HG03280 (cell line): ENCODE measurements around the gene EIF2AK2.
A peak's percentile ranks its signal among the peaks of the same experiment; 100 is the strongest.

ENCODE experiments used
- ATAC-seq: cut with Tn5 transposase; IDR thresholded peaks from one replicate; pipeline ENCODE4 v1.9.1; 2021; ENCODE audit warnings: mild to moderate bottlenecking, moderate library complexity; ENCODE audit not compliant: unreplicated experiment

The EIF2AK2 gene

DNA sequence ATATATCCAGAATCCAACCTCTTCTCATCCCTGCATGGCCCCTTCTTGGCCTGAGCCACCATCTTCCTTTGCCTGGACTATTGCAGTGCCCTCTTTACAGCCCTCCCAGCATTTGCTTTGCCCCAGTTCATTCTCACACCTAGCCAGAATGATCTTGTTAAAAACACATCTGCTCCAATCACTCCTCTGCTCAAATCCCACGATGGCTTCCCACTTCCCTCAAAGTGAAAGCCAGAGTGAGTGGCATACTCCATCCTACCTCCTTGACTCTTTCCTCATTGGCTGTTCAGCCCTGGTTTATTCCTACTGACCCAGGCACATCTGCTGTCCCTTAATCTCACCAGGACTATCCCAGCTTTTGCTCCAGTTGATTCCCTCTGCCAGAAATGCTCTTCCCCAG, 17.0 kb upstream of the EIF2AK2 start:
- no peak for ATAC-seq

DNA sequence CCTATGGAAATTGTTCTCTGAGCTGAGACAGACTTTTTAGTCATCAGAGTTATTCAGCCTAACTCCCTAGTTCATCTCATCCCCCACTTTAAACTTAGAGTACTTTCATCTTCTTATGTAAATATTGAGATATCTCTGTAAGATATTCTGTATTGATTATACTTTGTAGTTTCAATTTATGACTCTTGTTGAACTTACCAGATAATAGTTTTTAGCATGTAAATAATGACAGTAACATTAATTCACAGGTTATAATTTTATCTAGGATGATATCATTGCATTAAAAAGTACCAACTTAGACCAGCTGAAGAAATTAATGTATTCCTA, 14.8 kb upstream of the EIF2AK2 start:
- ATAC-seq, result no peak

DNA sequence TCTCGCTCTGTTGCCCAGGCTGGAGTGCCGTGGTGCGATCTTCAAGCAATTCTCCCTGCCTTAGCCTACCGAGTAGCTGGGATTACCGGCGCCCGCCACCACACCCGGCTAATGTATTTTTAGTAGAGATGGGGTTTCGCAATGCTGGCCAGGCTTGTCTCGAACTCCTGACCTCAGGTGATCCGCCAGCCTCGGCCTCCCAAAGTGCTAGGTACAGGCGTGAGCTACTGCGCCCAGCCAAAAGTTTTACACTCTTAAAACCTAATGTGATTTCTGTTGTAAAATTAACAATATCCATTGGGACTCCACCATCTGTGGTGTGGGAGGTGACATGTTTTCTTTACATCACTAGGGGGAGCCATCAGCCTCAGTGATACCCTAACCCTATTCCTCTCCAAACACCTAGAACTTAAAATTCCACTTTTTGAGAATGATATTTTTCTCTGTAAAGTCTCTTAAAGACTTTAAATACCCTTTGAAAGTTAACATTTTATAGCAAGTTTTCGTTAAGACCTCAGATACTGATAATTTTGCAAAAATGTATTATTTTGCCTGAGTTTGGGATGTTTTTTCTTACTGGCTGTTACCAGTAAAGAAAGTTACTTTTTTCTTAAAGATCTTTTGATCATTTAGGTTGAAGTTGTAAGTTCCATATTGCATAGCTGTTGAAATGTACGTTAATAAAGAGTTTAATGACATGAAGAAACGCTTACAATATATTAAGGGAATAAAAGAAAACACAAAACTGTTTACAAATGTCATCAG, 11.6 kb upstream of the EIF2AK2 start:
- peak; percentile 78 for ATAC-seq

DNA sequence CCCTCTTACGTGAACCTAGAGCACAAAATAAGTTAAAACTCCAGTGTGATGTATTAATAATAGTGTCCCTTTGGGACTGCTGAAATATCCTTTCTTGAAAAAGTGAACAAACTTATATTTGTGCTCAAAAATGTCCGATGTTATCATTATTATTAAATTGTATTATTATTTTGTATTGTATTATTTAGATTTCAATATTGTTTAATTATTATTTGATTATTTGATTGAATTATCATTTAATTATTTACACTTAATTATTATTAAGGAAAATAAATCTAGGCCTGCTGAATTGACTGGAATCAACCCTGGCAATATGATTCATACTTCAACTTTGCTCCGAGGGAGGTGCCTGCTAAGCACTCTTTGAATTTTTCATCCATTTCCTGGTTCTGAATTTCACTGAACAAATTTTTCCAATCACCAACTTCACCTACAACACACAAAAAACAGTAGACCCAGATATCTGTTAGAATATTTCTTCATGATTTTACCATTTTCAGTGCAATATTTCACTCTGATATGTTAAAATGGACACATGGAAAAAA, 10.9 kb upstream of the EIF2AK2 start:
- no peak for ATAC-seq

DNA sequence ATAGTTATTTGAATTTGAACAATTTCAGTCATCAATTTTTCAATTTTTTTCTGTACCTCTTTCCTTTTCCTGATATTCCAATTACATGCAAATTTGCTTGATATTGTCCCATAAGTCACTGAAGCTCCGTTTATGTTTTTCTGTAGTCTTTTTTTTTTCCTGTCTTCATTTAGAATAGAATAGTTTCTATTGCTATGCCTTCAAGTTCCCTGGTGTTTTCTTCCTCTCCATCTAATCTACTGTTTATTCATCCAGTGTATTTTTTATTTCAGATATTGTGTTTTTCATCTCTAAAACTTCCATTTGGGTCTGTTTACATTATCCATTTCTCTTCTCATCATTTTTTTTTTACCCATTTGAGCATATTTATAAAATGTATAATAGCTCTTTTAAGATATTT, 8.0 kb upstream of the EIF2AK2 start:
- ATAC-seq, result no peak

DNA sequence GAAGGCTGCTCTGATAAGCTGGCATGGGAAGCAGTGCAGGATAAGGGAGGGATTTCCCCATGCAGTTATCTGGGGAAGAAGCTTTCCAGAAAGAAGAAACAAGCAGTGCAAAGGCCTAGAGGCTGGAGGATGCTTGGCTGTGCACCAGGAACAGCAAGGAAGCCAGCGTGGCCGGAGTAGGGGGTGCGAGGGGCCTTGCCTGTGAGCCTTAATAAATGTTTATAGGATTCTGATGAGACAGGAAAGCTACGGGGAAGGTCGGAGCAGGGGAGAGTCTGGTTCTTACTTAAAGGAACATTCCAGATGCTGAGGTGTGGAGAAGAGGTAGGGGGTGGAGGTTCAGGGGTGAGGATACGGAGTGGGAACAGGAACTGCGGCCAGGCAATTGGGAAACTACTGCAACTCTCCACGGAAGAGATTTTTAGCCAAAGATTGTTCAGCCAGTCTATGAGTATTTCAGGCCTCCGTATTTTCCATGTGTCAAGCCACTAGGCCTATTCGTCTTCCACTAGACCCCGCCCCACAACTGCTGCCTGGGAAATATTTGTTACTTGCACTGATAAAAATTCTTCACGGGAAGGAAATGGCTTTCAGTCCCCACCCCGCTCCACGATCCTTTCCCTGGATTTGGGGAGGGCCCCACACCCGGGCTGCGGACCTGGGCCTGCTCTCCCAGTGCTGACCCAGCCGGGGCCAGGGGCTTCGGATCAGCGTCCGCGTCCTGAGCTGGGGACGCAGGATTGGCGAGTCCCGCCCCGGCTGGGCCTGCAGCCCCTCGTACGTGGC, 516 bp downstream of the EIF2AK2 start:
- peak; percentile 6 for ATAC-seq

DNA sequence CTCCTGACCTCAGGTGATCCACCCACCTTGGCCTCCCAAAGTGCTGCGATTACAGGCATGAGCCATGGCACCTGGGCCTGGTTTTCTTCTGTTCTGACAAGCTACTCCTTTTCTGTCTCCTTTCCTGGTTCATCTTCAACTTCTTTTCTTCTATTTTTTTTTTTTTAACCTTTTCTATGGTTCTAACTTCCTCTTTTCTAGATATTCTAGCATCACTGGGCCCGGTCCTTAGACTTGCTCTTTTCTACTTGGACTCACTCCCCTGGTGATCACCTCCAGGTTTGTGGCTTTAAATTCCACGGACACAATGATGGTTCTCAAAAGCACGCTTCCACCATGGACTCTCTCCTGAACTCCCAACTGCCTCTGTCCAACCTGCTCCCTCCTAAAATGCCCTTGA, 2.0 kb downstream of the EIF2AK2 start:
- no peak for ATAC-seq

DNA sequence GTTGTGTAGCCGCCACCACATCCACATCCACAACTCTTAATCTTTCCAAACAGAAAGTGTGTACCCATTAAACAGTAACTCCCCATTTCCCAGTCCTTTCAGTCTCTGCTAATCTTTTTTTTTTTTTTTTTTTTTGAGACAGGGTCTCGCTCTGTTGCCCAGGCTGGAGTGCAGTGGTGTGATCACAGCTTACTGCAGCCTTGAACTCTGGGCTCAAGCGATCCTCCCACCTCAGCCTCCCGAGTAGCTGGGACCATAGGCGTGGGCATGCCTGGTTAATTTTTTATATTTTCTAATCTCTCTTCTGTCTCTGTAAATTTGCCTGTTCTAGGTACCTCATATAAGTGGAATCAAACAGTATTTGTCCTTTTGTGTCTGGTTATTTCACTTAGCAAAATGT, 3.6 kb downstream of the EIF2AK2 start:
- no peak for ATAC-seq

DNA sequence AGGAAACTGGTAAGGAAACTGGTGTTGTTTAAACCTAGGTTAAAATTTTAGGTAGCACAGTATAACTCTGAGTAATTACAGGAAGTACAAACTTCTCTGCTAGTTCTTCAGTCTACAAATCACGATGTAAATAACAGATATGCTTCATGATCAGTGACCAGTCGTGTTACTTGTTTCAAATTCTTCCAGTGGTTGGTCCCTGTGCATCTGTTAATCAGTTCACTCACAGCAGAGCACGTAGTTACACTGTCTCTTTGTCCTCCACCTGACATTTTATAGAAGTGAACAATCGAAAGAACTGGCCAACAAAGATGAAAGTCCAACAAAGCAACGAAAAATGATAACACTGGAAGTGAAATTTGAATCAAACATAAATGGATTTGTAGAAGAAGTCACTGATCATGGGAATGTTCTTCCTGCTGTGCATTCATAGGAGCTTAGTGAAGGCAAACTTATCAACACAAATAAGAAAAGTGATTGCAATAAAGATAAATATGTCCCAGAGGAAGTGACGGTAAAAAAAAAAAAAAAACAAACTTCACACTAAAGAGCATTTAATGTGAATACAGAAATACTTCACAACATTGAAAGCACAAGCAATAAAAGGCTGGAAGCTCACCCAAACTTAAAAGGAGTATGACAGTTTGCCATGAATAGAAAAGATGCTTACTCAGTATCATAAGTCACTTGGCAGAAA, 7.0 kb downstream of the EIF2AK2 start:
- ATAC-seq, result no peak

DNA sequence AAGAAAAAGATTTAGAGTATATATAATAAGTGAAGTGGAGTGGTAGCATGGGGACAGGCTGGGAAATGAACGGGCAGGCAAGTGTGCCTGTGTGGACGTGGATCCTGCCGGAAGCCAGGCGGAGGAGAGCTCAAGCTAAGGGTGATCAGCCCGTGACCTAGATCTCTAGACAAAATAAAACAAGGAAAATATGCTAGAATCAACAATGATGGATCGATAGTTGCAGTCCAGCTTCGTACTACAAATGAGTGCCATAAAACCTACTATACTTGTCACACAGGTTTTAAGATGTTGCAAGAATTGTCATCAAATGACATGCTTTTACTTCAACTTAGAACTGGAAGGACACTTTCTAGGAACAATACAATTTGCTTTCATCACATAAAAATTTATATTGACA, 8.5 kb downstream of the EIF2AK2 start:
- no peak for ATAC-seq

DNA sequence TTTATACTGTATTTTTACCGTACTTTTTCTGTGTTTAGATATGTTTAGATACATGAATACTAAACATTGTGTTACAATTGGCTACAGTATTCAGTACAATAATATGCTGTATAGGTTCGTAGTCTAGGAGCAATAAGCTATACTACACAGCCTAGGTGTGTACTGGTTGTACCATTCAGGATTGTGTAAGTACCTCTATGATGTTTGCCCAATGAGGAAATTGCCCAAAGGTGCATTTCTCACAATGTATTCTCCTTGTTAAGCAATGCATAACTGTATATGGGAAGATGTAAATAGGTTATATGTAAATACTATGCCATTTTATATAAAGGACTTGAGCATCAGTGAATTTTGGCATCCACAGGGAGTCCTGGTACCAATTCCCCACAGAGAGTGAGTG, 10.7 kb downstream of the EIF2AK2 start:
- ATAC-seq, result no peak

DNA sequence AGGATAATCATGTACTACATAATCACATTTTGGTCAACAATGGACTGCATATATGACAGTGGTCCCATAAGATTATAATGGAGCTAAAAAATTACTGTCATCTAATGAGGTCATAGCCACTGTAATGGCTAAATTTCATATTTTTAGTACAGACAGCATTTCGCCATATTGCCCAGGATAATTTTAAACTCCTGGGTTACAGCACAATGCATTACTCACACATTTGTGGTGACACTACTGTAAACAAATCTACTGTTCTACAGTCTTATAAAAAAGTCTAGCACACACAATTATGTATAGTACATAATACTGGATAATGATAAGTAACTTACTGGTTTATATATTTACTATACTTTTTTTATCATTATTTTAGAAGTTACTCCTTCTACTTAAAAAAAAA, 12.8 kb downstream of the EIF2AK2 start:
- ATAC-seq, result no peak

DNA sequence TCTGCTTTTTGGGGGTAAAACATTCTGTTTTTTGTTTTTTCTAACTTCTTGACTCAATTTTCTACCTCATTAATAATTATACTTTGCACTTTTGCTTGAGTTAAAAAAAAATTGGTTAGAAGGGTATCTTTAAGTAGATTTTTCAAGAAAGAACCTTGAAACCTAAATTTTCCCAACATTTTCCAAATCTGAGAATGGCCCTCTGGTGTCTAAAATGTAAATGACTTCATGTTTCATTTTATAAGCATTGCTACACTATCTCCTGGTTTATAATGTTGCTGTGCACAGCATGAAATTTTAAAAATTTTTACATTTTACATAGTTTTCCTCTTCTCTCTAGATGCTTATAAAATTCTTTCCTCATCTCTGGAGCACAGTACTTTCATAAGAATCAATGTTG, 14.2 kb downstream of the EIF2AK2 start:
- no peak for ATAC-seq

DNA sequence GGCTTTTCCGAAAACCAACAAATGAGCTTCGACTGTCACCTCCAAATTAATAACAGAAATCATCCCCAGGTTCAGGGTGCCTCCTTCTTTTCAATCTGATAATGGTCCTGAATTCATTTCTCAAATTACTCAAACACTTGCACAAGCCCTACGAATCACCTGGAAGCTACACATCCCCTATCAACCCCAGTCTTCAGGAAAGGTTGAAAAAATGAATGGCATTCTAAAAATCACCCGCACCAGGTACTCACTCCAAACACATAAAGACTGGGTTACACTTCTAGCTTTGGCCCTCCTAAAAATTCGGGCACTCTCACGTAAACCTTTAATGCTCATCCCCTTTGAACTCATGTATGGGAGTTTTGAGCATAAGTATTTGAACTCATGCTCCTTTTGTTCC, 23.9 kb downstream of the EIF2AK2 start:
- no peak for ATAC-seq

DNA sequence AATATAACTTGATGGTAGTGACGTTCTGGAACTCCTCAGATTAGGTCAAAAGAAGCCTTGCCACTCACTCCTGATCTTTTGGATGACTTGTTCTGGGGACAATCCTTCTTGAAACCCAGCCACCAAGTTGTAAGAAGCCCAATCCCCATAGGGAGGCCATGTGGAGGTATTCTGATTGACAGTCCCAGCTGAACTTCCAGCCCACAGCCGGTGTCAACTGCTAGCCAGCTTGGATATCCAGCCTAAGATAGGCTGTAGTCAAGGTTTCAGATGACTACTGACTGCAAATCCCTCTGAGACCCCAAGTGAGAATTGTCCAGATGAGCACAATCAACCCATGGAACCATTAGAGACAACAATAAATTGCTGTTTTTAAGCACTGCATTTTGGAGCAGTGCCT, 31.4 kb downstream of the EIF2AK2 start:
- ATAC-seq, result no peak

DNA sequence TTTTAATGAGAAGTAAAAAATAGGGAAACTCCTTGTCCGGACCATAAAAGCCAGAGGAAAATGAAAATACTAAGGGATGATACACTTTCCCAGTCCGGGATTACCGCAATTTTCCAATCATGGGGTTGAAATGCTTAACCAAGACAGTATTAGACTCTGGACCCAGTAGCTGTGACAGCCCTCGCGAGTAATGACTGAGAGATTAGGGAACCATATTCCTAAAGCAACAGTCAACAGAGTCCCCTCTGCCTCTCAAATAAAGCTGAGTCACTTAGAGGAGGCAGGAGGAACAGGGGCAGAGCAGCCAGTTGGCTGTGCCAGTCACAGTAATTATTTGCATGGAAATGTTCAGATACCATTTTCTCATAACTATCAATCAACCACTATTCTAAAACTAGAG, 37.6 kb downstream of the EIF2AK2 start:
- no peak for ATAC-seq

DNA sequence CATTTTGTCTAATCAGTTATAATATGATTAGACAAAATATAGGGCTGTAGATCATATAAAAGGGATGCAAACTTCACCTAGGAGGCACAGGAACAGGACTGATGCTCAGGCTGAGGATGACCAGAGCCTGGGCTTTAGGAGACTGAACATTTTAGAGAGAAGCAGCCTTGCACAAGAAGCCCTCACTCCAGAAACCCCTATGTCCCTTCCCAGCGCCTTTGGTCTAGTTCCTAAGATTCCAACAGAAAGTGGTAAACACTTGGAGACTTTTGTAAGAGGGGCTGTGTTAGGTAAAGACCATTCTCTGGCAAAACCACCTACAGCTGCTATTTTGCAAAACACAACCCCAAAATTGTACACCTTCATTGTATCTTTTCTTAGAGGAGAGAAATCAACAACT, 39.2 kb downstream of the EIF2AK2 start:
- ATAC-seq, result no peak

DNA sequence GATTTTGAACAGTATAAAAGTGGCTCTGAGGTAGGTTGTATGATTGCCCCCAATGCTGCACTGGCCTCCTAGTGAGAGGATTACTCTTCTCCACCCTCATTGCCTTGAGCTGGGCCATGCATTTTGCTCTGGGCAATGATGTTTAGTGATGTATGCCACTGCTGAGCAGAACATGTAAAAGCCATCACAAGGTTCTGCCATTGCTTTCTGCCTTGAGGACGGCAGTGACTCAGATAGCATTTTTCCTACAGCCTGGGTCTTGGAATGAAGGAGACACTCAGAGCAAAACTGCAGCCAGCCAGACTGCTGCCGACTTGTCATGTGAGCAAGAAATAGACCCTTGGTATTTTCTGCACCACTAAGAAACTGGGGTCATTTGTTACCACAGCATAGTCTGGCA, 44.8 kb downstream of the EIF2AK2 start:
- no peak for ATAC-seq

DNA sequence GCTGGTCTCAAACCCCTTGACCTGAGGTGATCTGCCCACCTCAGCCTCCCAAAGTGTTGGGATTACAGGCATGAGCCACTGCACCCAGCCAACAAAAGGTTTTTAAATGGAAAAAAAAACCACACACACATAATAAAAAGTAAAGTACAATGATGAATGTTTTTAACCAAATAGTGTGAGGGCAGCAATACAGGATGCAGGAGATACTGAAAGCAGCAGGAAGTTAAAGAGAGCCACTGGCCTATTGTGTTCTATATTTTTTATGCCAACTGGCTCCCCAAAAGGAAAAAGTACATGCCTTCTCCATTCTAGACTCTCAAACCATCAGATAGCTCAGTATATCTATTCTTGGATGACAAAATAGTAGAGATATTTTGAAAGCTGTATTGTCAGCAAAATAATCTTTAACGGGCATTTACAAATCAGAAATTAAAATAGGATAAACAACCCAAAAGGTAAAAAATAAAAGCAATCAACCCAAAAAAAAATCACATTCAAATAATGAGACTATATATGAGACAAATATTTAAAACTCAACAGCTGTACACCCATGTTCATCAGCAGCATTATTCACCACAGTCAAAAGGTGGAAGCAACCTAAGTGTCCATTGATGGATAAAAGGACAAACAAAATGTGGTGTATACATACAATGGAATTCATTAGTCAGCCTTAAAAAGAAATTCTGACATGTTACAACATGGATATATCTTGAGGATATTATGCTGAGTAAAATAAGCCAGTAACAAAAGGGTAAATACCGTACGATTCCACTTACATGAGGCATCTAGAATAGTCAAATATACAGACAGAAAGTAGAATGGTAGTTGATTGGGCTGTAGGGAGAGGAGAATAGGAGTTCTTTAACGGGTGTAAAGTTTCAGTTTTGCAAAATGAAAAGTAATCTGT, 46.2 kb downstream of the EIF2AK2 start:
- no peak for ATAC-seq

DNA sequence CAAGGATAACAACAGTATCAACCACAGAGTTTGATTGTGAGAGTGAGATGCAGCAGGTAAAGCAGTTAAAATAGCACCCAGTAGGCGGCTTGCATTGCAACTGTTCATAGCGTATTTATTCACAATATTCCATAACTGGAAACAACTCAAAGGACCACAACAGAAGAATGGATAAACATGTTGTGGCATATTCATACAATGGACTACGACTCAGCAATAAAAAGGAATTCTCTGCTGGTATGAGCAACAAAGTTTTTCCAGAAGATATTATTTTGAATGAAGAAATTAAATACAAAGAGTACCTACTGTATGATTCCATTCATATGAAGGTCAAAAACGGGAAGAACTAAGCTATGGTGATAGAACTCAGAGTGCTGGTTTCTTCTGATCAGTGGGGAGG, 47.3 kb downstream of the EIF2AK2 start:
- ATAC-seq, result no peak

DNA sequence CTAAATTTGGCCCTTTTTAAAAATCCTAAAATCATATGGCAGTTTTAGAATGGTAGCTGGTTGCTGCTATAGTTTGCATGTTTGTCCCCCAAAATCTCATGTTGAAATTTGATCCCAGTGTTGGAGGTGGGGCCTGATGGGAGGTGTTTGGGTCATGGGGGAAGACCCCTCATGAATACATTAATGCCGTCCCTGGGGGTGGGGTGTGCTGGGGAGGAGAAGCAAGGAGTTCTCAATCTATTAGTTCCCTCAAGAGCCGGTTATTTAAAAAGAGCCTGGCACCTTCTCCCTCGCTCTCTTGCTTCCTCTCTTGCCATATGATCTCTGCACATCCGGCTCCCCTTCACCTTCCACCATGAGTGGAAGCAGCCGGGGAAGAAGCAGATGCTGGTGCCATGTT, 51.6 kb downstream of the EIF2AK2 start:
- no peak for ATAC-seq
